ENCODE measurements around the gene ZCCHC3.

ZCCHC3 gene

DNA sequence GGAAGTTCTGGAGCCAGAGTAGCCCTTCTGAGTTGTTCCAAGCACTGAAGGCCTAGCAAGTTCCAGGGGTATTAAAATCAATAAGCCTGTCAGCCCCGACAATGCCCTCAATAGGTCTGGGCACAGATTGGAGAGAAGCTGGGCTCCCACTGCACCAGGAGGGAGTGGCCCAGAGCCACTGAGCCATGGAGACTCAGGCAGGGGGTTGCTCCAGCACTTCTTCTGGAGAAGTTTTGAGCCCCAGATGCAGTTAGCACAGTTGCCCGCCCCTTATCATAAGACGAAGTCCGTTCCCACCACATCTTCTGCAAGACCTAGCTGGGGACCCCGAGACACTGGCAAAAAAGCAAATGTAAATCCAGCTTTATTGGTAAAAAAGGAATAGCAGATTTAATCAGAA, 26.9 kb upstream of the ZCCHC3 start:
- no peak for DNase-seq (ENCODE audit: insufficient read length)
- FAIRE-seq: no peak
- TF ChIP-seq POLR2AphosphoS5 (IDR thresholded peaks at IDR 0.05; ENCODE audit: low read depth, low read length) (no peak), TAF1 (IDR thresholded peaks at IDR 0.05; ENCODE audit: borderline replicate concordance, low read depth, low read length) (no peak), POLR2A (IDR thresholded peaks at IDR 0.05; ENCODE audit: low read depth, low read length) (no peak)

DNA sequence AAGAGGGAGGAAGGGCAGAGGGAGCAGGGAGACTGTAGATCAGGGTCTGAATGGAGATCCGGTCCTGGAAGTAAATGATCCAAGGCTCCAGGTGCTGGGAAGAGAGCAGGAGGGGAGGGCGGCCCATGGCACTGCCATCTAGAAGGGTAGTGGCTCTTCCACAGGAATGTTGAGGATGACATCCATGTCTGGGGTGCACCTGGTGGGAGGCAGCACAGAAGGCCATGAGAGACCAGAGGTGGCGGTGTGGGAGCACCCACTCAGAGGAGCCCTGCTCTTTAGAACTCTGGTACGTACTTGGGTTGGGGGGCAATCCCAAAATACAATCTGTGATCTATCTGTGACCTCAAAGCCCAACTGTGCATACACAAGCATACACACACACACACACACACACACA, 26.3 kb upstream of the ZCCHC3 start:
- TF ChIP-seq POLR2A (IDR thresholded peaks at IDR 0.05; ENCODE audit: low read depth, low read length) (no peak), TAF1 (IDR thresholded peaks at IDR 0.05; ENCODE audit: borderline replicate concordance, low read depth, low read length) (no peak), POLR2AphosphoS5 (IDR thresholded peaks at IDR 0.05; ENCODE audit: low read depth, low read length) (no peak)
- DNase-seq (ENCODE audit: insufficient read length): no peak
- no peak for FAIRE-seq

DNA sequence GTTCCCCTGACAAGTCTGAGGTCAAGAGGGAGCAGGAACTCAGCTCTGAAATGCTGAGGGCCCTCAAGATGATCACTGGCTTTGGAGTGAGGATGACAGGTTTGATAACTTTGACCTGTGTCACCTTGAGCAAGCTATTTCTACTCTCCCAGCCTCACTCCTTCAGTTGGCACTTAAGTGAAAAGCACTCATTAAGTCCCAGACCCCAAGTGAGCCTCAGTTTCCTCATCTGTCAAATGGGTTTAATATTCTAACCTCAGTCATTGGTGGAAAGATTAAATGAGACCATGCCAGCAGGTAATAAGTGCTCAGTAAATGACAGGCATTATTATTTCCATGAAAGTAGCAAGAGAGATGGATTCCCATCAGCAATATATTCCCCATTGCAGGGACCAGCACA, 25.8 kb upstream of the ZCCHC3 start:
- TF ChIP-seq TAF1 (IDR thresholded peaks at IDR 0.05; ENCODE audit: borderline replicate concordance, low read depth, low read length) (no peak), POLR2A (IDR thresholded peaks at IDR 0.05; ENCODE audit: low read depth, low read length) (no peak), POLR2AphosphoS5 (IDR thresholded peaks at IDR 0.05; ENCODE audit: low read depth, low read length) (no peak)
- FAIRE-seq (no peak), DNase-seq (ENCODE audit: insufficient read length) (no peak)

DNA sequence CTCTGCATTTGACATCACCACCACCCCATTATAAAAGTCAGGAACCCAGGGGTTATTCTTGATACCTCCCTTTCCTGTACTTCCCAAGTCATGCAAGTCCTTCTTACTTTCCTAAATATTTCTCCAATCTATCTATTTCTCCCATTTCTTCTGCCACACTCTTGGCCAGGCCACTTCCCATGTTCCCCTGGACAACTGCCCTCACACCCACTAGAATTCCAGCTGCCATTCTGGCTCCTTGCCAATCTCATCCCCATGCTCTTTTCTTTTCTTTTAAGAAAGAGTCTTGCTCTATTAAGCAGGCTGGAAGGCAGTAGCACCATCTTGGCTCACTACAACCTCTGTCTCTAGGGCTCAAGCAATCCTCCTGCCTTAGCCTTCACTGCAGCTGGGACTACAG, 24.7 kb upstream of the ZCCHC3 start:
- FAIRE-seq (no peak), DNase-seq (ENCODE audit: insufficient read length) (no peak)
- TF ChIP-seq POLR2AphosphoS5 (IDR thresholded peaks at IDR 0.05; ENCODE audit: low read depth, low read length): no peak
- TF ChIP-seq TAF1 (IDR thresholded peaks at IDR 0.05; ENCODE audit: borderline replicate concordance, low read depth, low read length): no peak
- no peak for TF ChIP-seq POLR2A (IDR thresholded peaks at IDR 0.05; ENCODE audit: low read depth, low read length)

DNA sequence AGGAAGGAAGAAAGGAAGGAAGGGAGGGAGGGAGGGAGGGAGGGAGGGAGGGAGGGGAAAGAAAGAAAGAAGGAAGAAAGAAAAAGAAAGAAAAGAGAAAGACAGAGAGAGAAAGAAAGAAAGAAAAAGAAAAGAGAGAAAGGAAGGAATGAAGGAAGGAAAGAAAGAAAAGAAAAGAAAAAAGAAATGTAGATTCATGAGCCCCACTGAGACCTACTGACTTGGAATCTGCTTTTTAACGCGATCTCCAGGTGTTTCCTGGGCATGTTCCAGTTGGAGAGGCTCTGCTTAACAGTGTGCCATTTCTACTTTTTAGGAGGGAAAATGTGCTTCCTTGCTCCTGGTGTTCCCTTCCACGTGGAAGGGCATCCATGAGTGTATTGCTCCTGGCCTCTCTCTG, 23.5 kb upstream of the ZCCHC3 start:
- no peak for DNase-seq (ENCODE audit: insufficient read length)
- no peak for FAIRE-seq
- TF ChIP-seq TAF1 (IDR thresholded peaks at IDR 0.05; ENCODE audit: borderline replicate concordance, low read depth, low read length): no peak
- TF ChIP-seq POLR2AphosphoS5 (IDR thresholded peaks at IDR 0.05; ENCODE audit: low read depth, low read length): no peak
- no peak for TF ChIP-seq POLR2A (IDR thresholded peaks at IDR 0.05; ENCODE audit: low read depth, low read length)

DNA sequence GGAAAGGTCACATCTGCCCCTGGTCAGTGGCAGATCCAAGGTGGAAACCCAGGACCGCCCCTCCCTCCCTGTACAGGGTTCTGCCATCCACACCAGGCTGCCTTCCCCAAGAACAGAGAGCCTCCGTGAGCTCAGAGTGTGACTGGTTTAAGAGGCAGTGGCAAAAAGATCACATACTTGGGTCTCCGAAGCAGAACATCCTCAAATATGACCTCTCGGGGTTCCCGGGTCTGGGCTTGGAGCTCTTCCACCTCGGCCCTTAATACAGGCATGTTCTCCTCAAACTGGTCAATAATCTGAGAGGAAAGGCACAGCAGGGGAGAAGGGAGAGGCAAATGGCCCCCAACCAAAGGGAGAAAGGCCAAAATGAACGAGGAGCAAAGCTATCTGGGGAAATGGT, 21.6 kb upstream of the ZCCHC3 start:
- TF ChIP-seq POLR2AphosphoS5 (IDR thresholded peaks at IDR 0.05; ENCODE audit: low read depth, low read length) (no peak), POLR2A (IDR thresholded peaks at IDR 0.05; ENCODE audit: low read depth, low read length) (no peak), TAF1 (IDR thresholded peaks at IDR 0.05; ENCODE audit: borderline replicate concordance, low read depth, low read length) (no peak)
- DNase-seq (ENCODE audit: insufficient read length): no peak
- no peak for FAIRE-seq

DNA sequence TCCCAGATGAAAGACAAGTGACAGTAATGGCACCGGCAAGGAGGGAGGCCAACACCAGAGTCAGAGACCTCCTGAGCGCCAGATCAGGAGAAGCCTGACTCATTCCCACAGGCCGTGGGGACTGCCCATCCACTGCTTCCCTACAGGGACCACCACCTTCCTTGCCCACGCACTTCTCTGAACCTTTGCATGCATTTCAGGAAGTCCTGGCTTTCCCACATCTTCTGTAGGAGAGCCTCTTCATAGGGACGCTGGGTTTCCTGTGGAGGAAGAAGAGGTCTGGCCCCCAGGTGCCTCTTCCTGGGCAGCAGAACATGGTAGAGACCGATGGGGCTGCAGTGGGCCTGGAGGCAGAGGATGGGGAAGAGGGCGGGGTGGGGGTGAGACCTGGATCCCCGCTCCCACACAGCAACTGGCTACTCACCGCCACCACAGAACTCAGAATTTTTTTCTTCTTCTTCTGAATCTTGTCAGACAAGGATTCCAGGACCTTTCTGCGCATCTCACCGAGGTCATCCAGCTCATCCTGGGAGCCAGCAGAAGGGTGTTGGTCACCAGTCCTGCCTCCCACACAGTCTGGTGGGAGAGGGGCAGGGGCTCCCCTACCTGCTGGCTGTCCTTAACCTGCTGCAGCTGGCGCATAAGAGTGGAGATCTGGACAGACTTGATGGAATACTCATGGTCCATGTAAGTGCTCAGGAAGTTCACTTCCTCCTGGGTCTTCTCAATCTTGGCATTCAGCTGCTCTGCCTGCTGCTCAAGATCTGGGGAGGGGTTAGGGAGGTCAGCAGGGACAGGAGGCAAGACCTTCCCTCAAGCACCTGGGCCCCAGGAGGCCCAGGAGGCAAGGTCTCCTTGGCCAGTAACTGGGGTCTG, 20.5 kb upstream of the ZCCHC3 start:
- DNase-seq (ENCODE audit: insufficient read length) (no peak), FAIRE-seq (no peak)
- TF ChIP-seq TAF1 (IDR thresholded peaks at IDR 0.05; ENCODE audit: borderline replicate concordance, low read depth, low read length) (no peak), POLR2A (IDR thresholded peaks at IDR 0.05; ENCODE audit: low read depth, low read length) (no peak), POLR2AphosphoS5 (IDR thresholded peaks at IDR 0.05; ENCODE audit: low read depth, low read length) (no peak)

DNA sequence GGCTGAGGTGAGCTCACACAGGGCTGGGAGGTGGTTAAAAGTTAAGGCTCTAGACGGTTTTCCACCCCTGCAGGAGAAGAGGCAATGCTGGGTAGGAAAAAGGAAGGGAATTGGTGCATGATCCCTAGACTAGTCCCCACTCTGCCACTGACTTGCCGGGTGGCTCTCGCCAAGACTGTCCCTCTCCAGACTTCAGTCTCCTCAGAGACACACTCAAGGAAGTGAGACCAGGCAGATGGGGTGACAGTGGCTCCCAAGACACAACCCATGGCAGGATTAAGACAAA, 19.9 kb upstream of the ZCCHC3 start:
- DNase-seq (ENCODE audit: insufficient read length) (no peak), FAIRE-seq (no peak)
- TF ChIP-seq TAF1 (IDR thresholded peaks at IDR 0.05; ENCODE audit: borderline replicate concordance, low read depth, low read length) (no peak), POLR2AphosphoS5 (IDR thresholded peaks at IDR 0.05; ENCODE audit: low read depth, low read length) (no peak), POLR2A (IDR thresholded peaks at IDR 0.05; ENCODE audit: low read depth, low read length) (no peak)

DNA sequence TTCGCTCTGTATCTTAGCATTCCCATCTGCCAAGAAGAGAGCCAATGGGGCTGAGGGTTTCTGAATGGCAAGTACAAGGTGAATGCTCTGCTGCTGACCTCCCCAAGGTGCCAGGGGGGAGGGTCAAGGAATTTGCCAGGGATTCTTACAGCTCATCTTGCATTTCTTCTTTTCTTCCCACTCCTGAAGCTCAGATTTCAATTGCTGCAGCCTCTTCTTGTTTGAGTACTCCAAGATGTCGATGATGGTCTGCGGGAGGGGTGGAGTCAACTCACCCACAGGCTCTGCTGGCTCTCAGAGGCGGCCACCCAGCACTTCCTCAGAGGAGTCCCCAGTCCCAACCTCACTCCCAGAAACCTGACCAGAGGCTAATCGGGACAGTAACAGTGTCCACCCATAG, 19.2 kb upstream of the ZCCHC3 start:
- DNase-seq (ENCODE audit: insufficient read length) (no peak), FAIRE-seq (no peak)
- TF ChIP-seq TAF1 (IDR thresholded peaks at IDR 0.05; ENCODE audit: borderline replicate concordance, low read depth, low read length): no peak
- no peak for TF ChIP-seq POLR2AphosphoS5 (IDR thresholded peaks at IDR 0.05; ENCODE audit: low read depth, low read length)
- no peak for TF ChIP-seq POLR2A (IDR thresholded peaks at IDR 0.05; ENCODE audit: low read depth, low read length)

DNA sequence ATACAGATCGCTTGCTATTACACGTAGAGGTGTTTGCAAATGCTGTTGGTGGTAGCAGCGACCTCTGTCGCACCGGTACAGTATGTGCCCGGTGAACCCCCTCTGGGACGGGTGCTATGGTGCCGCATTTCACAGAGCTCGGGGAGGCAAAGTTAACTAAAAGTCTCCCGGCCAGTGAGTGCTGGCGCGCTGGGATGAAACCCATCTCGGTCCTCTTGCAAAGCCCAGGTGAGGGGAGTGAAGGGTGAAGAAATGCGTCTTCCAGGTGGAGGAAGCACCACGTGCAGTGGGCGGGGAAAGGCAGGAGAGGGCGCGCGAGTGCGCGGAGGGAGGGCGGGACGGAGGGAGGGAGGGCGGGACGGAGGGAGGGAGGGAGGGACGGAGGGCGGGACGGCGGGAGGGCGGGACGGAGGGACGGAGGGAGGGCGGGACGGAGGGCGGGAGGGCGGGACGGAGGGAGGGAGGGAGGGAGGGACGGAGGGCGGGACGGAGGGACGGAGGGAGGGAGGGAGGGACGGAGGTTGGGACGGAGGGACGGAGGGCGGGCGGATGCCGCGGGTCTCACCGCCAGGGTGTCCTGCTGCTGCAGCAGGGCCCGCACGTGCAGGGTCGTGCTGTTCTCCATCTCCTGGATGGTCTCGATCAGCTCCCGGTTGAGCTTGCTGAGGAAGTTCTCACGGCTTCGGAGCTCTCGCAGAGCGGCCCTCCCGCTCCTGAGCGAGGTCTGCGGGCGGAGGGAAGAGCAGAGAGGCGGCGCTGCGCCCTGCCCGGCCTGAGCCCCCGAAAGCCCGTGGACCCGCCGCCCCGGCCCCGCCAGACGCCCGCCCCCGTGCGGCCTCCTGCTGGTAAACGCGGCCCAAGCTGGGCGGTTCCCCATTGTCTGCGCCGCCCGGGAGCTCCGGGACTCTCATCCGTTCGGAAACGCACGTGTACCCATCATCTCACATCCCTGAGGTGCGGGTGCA, 18.5 kb upstream of the ZCCHC3 start:
- no peak for DNase-seq (ENCODE audit: insufficient read length)
- TF ChIP-seq POLR2A (IDR thresholded peaks at IDR 0.05; ENCODE audit: low read depth, low read length): no peak
- no peak for TF ChIP-seq TAF1 (IDR thresholded peaks at IDR 0.05; ENCODE audit: borderline replicate concordance, low read depth, low read length)
- TF ChIP-seq POLR2AphosphoS5 (IDR thresholded peaks at IDR 0.05; ENCODE audit: low read depth, low read length): no peak
- FAIRE-seq: no peak

DNA sequence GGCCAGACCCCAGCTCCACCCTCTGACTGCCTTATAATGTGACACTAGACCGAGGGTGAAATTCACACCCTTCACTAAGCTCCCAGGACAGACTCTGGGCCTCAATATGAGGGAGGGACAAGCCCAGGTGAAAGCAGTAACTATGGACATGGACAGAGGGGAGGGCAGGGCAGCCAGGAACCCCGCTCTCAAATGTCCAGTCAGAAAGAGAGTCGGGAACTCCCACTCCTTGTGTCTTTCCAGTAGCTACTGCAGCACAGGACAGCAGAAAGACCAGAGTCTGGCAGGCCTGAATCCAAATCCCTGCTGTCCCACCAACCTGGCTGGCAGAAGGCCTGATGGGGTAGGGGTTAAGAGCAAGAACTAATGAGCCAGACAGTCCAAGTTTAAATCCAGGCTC, 13.2 kb upstream of the ZCCHC3 start:
- TF ChIP-seq POLR2A (IDR thresholded peaks at IDR 0.05; ENCODE audit: low read depth, low read length) (no peak), TAF1 (IDR thresholded peaks at IDR 0.05; ENCODE audit: borderline replicate concordance, low read depth, low read length) (no peak)
- no peak for FAIRE-seq
- DNase-seq (ENCODE audit: insufficient read length): no peak

DNA sequence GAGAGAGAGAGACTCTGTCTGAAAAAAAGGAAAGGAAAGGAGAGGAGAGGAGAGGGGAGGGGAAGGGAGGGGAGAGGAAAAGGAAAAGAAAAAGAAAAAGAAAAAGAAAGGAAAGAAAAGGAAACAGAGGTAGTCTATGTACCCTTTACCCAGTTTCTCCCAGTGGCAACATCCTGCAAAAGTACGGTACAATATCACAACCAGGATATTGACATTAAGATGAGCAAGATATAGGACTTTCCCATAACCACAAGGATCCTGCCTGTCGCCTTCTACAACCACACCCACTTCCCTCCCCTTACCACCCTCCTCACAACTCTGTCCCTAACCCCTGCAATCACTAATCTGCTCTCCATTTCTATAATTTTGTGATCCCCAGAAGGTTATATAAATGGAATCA, 10.9 kb upstream of the ZCCHC3 start:
- DNase-seq (ENCODE audit: insufficient read length) (no peak), FAIRE-seq (no peak)
- TF ChIP-seq POLR2A (IDR thresholded peaks at IDR 0.05; ENCODE audit: low read depth, low read length) (no peak), TAF1 (IDR thresholded peaks at IDR 0.05; ENCODE audit: borderline replicate concordance, low read depth, low read length) (no peak), POLR2AphosphoS5 (IDR thresholded peaks at IDR 0.05; ENCODE audit: low read depth, low read length) (no peak)
